A549 (cell line): ENCODE data around the gene HSPA4L. TPM values are rescaled to one million over a fixed set of nuclear protein-coding genes. Genes with fewer than 3 reads are reported as not detected.

Experiments used
- ATAC-seq, 2 experiments: fragments of 200-7000 bp in 1 of 2; fragments of >200 bp in 1 of 2; cut with Nextera tagmentation in 1 of 2; cut with Tn5 transposase in 1 of 2; 3 replicates each; pipeline versions ENCODE4 v1.8.0 to v1.9.1; 2018 to 2020; ENCODE audit warnings: mild to moderate bottlenecking in 1 of 2, moderate library complexity in 1 of 2
- CTCF ChIA-PET: fragments of 300-600 bp; sonication (Branson Sonifier 250); formaldehyde crosslinking; extraction: SDS; loops from one replicate; lab custom pipeline; 2021; ENCODE audit warnings: antibody characterized with exemption, inconsistent platforms; lab: Yijun Ruan, JAX
- POLR2A ChIA-PET: fragments of 350-600 bp; formaldehyde crosslinking; extraction: SDS; loops from one replicate; lab custom pipeline; 2021; ENCODE audit warnings: antibody characterized with exemption, inconsistent platforms; lab: Yijun Ruan, JAX
- DNase-seq, 2 experiments: peaks; one replicate each; pipeline versions ENCODE4 v3.0.0 to v3.0.0-alpha.2; 2011 to 2016; ENCODE audit warnings: low read depth in 1 of 2, low spot score in 1 of 2
- FAIRE-seq: peaks from 2 replicates; lab custom pipeline; 2011; peaks lifted over from hg19 to GRCh38; lab: Jason Lieb, UNC
- H3K27ac ChIP-seq, 2 experiments: fragments of >200 bp; sonication (Bioruptor Twin); formaldehyde crosslinking; 3 replicates each; pipeline ENCODE4 v1.5.1; 2016 to 2017
- H3K4me1 ChIP-seq: fragments of >200 bp; sonication (Bioruptor Twin); formaldehyde crosslinking; 3 replicates; pipeline ENCODE4 v1.6.1; 2016
- H3K4me2 ChIP-seq: fragments of >200 bp; sonication (Bioruptor Twin); formaldehyde crosslinking; 3 replicates; pipeline ENCODE4 v1.6.1; 2016
- H3K4me3 ChIP-seq: fragments of >200 bp; sonication (Bioruptor Twin); formaldehyde crosslinking; 3 replicates; pipeline ENCODE4 v1.5.1; 2016
- H3K9me3 ChIP-seq: fragments of >200 bp; sonication (Bioruptor Twin); formaldehyde crosslinking; 3 replicates; pipeline ENCODE4 v1.6.1; 2016
- CBX8 ChIP-seq: fragments of 200-600 bp; sonication (generic); IDR thresholded peaks from 2 replicates; pipeline ENCODE4 v1.6.1; 2016
- HEYL ChIP-seq: fragments of 250-450 bp; sonication (Bioruptor Pico); IDR thresholded peaks from 2 replicates; pipeline ENCODE4 v1.8.0; 2021; ENCODE audit warnings: mild to moderate bottlenecking, moderate library complexity
- MAFK ChIP-seq: fragments of 450-650 bp; IDR thresholded peaks from 2 replicates; pipeline ENCODE4 v1.6.1; 2014; ENCODE audit not compliant: partially characterized antibody
- MAZ ChIP-seq: fragments of 150-350 bp; IDR thresholded peaks from 2 replicates; pipeline ENCODE4 v1.6.1; 2014; ENCODE audit warnings: antibody characterized with exemption, low read depth, low read length, borderline replicate concordance
- NFE2L2 ChIP-seq: fragments of 150-350 bp; conservative IDR thresholded peaks from 2 replicates; pipeline ENCODE4 v1.6.1; 2014; ENCODE audit warnings: low read length
- NR3C1 ChIP-seq: fragments of >200 bp; sonication (Bioruptor Twin); formaldehyde crosslinking; IDR thresholded peaks from 3 replicates; pipeline ENCODE4 v1.6.1; 2017
- POLR2A ChIP-seq: IDR thresholded peaks from 2 replicates; pipeline ENCODE4 v1.6.1; 2012; ENCODE audit warnings: mild to moderate bottlenecking, low read length
- RARB ChIP-seq: fragments of 250-450 bp; sonication (Bioruptor Pico); IDR thresholded peaks from 2 replicates; pipeline ENCODE4 v1.8.0; 2021; ENCODE audit warnings: mild to moderate bottlenecking, moderate library complexity
- TFCP2L1 ChIP-seq: fragments of 250-450 bp; sonication (Bioruptor Pico); IDR thresholded peaks from 2 replicates; pipeline ENCODE4 v1.5.0; 2021; ENCODE audit warnings: mild to moderate bottlenecking
- ZSCAN20 ChIP-seq: fragments of 250-450 bp; sonication (Bioruptor Pico); IDR thresholded peaks from 2 replicates; pipeline ENCODE4 v1.8.0; 2022; ENCODE audit warnings: mild to moderate bottlenecking, moderate library complexity
- WGBS: methylation state at CpG from one replicate; pipeline ENCODE4 v1.1.6; 2017; ENCODE audit errors: missing lambda C conversion rate; 5-methylcytosine and 5-hydroxymethylcytosine counted together
- polyA plus RNA-seq, 4 experiments: library from polyadenylated mRNA; depleted of rRNA in 3 of 4; stranded (reverse); fragments of >200 nt; fragmentation: RNase III in 1 of 4; extraction: RNeasy Plus Mini Kit Qiagen cat#74134 plus additional on column Dnase treatment in 1 of 4; gene quantifications; 2 replicates in 3 of 4; 3 replicates in 1 of 4; pipeline ENCODE4 v1.2.3, GENCODE V29; 2011 to 2017
- TF ChIP-seq, protein P1 (sequence below): fragments of 250-450 bp; sonication (Bioruptor Pico); IDR thresholded peaks from 2 replicates; pipeline ENCODE4 v1.5.0; 2021; ENCODE audit warnings: mild to moderate bottlenecking, moderate library complexity, borderline replicate concordance
- TF ChIP-seq, protein P2 (sequence below): fragments of 150-350 bp; IDR thresholded peaks from 2 replicates; pipeline ENCODE4 v1.6.1; 2014; ENCODE audit warnings: low read depth, mild to moderate bottlenecking, low read length
- TF ChIP-seq, protein P3 (sequence below): IDR thresholded peaks from 2 replicates; pipeline ENCODE4 v1.6.1; 2012; ENCODE audit warnings: low read depth, borderline replicate concordance
- TF ChIP-seq, protein P4 (sequence below): IDR thresholded peaks from 2 replicates; pipeline ENCODE4 v1.6.1; 2012
- TF ChIP-seq, protein P5 (sequence below): IDR thresholded peaks from 2 replicates; pipeline ENCODE4 v1.6.1; 2012
- TF ChIP-seq, protein P6 (sequence below): fragments of >200 bp; sonication (Bioruptor Twin); formaldehyde crosslinking; IDR thresholded peaks from 3 replicates; pipeline ENCODE4 v1.6.1; 2016
- TF ChIP-seq, protein P7 (sequence below): fragments of >200 bp; sonication (Bioruptor Twin); formaldehyde crosslinking; IDR thresholded peaks from 2 replicates; pipeline ENCODE4 v1.6.1; 2016

The HSPA4L gene
- polyA plus RNA-seq, 2 of the 4 experiments (the other 2 are of a cell fraction) = 10.9 to 12.1 TPM

DNA sequence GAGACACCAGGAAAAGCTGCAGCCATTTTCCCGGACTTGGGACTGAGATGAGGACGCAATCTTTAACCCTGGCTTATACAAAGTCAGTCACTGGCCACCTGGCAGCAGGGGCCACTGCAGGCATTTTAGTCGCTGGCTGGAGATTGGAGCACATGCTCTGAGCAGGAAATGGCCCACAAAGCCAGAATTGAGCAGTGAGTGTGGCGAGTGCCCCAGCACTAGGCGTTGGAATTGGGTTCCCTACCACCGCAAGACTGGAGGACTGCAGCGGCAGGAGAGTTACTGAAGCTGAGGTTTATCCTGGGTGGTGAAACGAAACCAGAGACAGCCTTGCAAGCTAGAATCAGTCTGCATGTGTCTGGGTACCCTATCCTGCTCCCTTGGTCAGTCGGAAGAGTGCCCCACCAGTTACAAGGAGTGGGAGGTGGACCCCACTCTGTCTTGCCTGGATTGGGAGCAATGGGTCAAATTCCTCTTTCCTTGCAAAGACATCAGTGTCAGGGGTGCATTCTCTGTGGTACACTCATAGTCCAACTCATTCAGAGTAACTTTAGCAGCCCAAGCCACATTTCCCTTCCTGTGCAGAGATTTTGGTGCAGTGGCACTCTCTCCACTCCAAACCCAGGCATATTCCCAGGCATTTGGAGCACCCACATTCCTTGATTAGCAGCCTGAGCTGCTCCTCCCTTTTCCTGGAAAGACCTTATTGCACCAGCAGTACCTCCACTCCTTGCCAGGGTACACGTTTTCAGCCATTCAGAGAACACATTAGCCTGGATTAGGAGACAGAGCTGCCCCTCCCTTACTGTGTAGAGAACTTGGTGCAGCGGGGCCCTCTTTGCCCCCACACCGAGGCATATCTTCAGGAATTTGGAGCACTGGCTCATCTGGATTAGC, 61.8 kb downstream of the HSPA4L start:
- FAIRE-seq (no peak), ATAC-seq (no peak), DNase-seq (no peak)
- ChIA-PET POLR2A (no interaction called here), CTCF (no interaction called here)
- H3K9me3 ChIP-seq = peaks cover 11% of the 10 kb centered on the region; the same call in 2 of the 3 replicates
- WGBS = 84% methylated on average over 11 of the region's 12 CpGs
- TF ChIP-seq, protein P1, sequence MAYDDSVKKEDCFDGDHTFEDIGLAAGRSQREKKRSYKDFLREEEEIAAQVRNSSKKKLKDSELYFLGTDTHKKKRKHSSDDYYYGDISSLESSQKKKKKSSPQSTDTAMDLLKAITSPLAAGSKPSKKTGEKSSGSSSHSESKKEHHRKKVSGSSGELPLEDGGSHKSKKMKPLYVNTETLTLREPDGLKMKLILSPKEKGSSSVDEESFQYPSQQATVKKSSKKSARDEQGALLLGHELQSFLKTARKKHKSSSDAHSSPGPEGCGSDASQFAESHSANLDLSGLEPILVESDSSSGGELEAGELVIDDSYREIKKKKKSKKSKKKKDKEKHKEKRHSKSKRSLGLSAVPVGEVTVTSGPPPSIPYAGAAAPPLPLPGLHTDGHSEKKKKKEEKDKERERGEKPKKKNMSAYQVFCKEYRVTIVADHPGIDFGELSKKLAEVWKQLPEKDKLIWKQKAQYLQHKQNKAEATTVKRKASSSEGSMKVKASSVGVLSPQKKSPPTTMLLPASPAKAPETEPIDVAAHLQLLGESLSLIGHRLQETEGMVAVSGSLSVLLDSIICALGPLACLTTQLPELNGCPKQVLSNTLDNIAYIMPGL (CRISPR knock-in tag) = no peak
- TF ChIP-seq, protein P2, sequence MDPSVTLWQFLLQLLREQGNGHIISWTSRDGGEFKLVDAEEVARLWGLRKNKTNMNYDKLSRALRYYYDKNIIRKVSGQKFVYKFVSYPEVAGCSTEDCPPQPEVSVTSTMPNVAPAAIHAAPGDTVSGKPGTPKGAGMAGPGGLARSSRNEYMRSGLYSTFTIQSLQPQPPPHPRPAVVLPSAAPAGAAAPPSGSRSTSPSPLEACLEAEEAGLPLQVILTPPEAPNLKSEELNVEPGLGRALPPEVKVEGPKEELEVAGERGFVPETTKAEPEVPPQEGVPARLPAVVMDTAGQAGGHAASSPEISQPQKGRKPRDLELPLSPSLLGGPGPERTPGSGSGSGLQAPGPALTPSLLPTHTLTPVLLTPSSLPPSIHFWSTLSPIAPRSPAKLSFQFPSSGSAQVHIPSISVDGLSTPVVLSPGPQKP = no peak
- no peak for TF ChIP-seq NFE2L2
- no peak for TF ChIP-seq TFCP2L1 (CRISPR knock-in tag)
- TF ChIP-seq, protein P3, sequence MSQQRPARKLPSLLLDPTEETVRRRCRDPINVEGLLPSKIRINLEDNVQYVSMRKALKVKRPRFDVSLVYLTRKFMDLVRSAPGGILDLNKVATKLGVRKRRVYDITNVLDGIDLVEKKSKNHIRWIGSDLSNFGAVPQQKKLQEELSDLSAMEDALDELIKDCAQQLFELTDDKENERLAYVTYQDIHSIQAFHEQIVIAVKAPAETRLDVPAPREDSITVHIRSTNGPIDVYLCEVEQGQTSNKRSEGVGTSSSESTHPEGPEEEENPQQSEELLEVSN = no peak
- TF ChIP-seq, protein P4, sequence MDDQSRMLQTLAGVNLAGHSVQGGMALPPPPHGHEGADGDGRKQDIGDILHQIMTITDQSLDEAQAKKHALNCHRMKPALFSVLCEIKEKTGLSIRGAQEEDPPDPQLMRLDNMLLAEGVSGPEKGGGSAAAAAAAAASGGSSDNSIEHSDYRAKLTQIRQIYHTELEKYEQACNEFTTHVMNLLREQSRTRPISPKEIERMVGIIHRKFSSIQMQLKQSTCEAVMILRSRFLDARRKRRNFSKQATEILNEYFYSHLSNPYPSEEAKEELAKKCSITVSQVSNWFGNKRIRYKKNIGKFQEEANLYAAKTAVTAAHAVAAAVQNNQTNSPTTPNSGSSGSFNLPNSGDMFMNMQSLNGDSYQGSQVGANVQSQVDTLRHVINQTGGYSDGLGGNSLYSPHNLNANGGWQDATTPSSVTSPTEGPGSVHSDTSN = no peak
- no peak for TF ChIP-seq CBX8
- TF ChIP-seq, protein P5, sequence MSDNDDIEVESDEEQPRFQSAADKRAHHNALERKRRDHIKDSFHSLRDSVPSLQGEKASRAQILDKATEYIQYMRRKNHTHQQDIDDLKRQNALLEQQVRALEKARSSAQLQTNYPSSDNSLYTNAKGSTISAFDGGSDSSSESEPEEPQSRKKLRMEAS = no peak
- no peak for TF ChIP-seq MAZ
- no peak for TF ChIP-seq NR3C1
- no peak for TF ChIP-seq POLR2A
- TF ChIP-seq, protein P6, sequence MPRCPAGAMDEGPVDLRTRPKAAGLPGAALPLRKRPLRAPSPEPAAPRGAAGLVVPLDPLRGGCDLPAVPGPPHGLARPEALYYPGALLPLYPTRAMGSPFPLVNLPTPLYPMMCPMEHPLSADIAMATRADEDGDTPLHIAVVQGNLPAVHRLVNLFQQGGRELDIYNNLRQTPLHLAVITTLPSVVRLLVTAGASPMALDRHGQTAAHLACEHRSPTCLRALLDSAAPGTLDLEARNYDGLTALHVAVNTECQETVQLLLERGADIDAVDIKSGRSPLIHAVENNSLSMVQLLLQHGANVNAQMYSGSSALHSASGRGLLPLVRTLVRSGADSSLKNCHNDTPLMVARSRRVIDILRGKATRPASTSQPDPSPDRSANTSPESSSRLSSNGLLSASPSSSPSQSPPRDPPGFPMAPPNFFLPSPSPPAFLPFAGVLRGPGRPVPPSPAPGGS = no peak
- TF ChIP-seq HEYL = no peak
- no peak for TF ChIP-seq RARB
- TF ChIP-seq, protein P7, sequence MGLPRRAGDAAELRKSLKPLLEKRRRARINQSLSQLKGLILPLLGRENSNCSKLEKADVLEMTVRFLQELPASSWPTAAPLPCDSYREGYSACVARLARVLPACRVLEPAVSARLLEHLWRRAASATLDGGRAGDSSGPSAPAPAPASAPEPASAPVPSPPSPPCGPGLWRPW = no peak
- TF ChIP-seq MAFK = no peak
- TF ChIP-seq ZSCAN20 = no peak
- H3K27ac ChIP-seq = no peak overlapping the region
- H3K4me1 ChIP-seq = no peaks in the 10 kb centered on the region
- no peak overlapping the region for H3K4me3 ChIP-seq
- H3K4me2 ChIP-seq = no peak overlapping the region

DNA sequence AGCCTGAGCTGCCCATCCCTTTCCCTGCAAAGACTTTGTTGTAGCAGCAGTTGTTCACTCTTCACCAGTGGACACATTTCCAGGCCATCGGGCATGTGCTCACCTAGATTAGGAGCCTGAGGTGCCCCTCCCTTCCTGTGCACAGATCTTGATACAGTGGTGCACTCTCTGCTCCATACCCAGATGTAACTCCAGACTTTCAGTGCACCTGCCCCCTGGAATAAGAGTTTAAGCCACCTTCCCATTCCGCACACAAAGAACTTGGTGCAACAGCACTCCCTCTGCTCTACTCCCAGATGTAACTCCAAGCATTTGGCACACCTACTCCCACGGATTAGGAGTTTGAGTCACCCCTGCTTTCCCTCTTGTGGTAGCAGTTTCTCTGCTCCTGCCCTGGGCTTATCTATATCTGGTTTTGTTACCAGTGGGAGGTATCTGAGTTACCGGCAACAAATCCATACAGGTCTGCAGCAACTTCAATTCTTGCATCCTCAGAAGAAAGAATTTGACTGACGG, 62.5 kb downstream of the HSPA4L start:
- ATAC-seq = no peak
- no peaks in the 10 kb centered on the region for H3K4me1 ChIP-seq
- CTCF ChIA-PET = no interaction called here
- H3K4me2 ChIP-seq = no peak overlapping the region
- peaks cover 11% of the 10 kb centered on the region; the same call in 2 of the 3 replicates for H3K9me3 ChIP-seq
- POLR2A ChIA-PET = no interaction called here
- no peak for DNase-seq
- WGBS = 91% methylated on average over 5 of the region's 5 CpGs
- no peak for TF ChIP-seq RARB
- no peak overlapping the region for H3K27ac ChIP-seq
- FAIRE-seq = no peak
- no peak overlapping the region for H3K4me3 ChIP-seq
